Osteoblast (primary cell): ENCODE measurements around the gene SLC1A7. TPM values are rescaled to one million over a fixed set of nuclear protein-coding genes. Genes with fewer than 3 reads are reported as not detected.
A peak's percentile ranks its signal among the peaks of the same experiment; 100 is the strongest.

Experiments used
- DNase-seq: peaks from one replicate; pipeline ENCODE4 v3.0.0; 2011; ENCODE audit warnings: low spot score, mixed read lengths; ENCODE audit not compliant: insufficient read length; ENCODE audit errors: missing footprints
- H2AFZ ChIP-seq: 2 replicates; pipeline ENCODE4 v1.6.0; 2011; ENCODE audit warnings: mild to moderate bottlenecking, low read length
- H3K27ac ChIP-seq: 2 replicates; pipeline ENCODE4 v1.5.1; 2011; ENCODE audit warnings: mild to moderate bottlenecking, low read depth, low read length, moderate library complexity
- H3K27me3 ChIP-seq: 2 replicates; pipeline ENCODE4 v1.6.0; 2012; ENCODE audit warnings: mild to moderate bottlenecking, control low read depth, inconsistent platforms, low read length, moderate library complexity; ENCODE audit not compliant: insufficient read depth
- H3K36me3 ChIP-seq: 2 replicates; pipeline ENCODE4 v1.5.1; 2011; ENCODE audit warnings: mild to moderate bottlenecking, low read length, control low read depth, moderate library complexity; ENCODE audit not compliant: insufficient read depth
- H3K4me1 ChIP-seq: 2 replicates; pipeline ENCODE4 v1.5.1; 2011; ENCODE audit warnings: mild to moderate bottlenecking, low read length, control low read depth, moderate library complexity; ENCODE audit not compliant: insufficient read depth
- H3K4me2 ChIP-seq: 2 replicates; pipeline ENCODE4 v1.6.0; 2011; ENCODE audit warnings: mild to moderate bottlenecking, low read length; ENCODE audit not compliant: insufficient read depth
- H3K4me3 ChIP-seq: fragments of 200-600 bp; sonication (generic); 3 replicates; pipeline ENCODE4 v1.5.1; 2012; ENCODE audit warnings: mild to moderate bottlenecking, low read length, inconsistent platforms; ENCODE audit not compliant: insufficient read depth
- H3K79me2 ChIP-seq: 2 replicates; pipeline ENCODE4 v1.6.0; 2012; ENCODE audit warnings: mild to moderate bottlenecking, low read length, control low read depth, inconsistent platforms; ENCODE audit not compliant: insufficient read depth
- H3K9me3 ChIP-seq: 2 replicates; pipeline ENCODE4 v1.5.1; 2011; ENCODE audit warnings: low read depth, low read length, control low read depth
- H4K20me1 ChIP-seq: 2 replicates; pipeline ENCODE4 v1.6.0; 2012; ENCODE audit warnings: mild to moderate bottlenecking, low read length, control low read depth; ENCODE audit not compliant: insufficient read depth
- CTCF ChIP-seq: IDR thresholded peaks from 2 replicates; pipeline ENCODE4 v1.5.1; 2011; ENCODE audit warnings: mild to moderate bottlenecking, low read depth, low read length, moderate library complexity; ENCODE audit errors: extremely low read depth
- total RNA-seq: library from RNA; depleted of rRNA; stranded (reverse); fragments of >200 nt; gene quantifications from 2 replicates; pipeline ENCODE4 v1.2.3, GENCODE V29; 2012

SLC1A7 gene
- total RNA-seq, 1 donor: 0.36 TPM

- no peak overlapping the region for H2AFZ ChIP-seq
- H3K9me3 ChIP-seq: no peaks in the 10 kb centered on the region
- no peaks in the 10 kb centered on the region for H3K79me2 ChIP-seq
- no peak overlapping the region for H3K4me2 ChIP-seq
- no peaks in the 10 kb centered on the region for H3K27me3 ChIP-seq
- no peak overlapping the region for H3K27ac ChIP-seq
- peaks cover 39% of the 10 kb centered on the region for H3K4me1 ChIP-seq
- H4K20me1 ChIP-seq: no peaks in the 10 kb centered on the region
- no peaks in the 10 kb centered on the region for H3K36me3 ChIP-seq
- TF ChIP-seq CTCF: peak; percentile 23
- no peak overlapping the region for H3K4me3 ChIP-seq
- DNase-seq: no peak
Observed at GRCh38 chr1:53176452-53177208, 34.2 kb upstream of the SLC1A7 start.

GRCh38 chr1:53174971-53175913, 32.8 kb upstream of the SLC1A7 start:
- no peak for TF ChIP-seq CTCF
- no peak overlapping the region for H2AFZ ChIP-seq
- peak overlapping the region; percentile 46 for H3K27ac ChIP-seq
- no peaks in the 10 kb centered on the region for H3K9me3 ChIP-seq
- H3K4me2 ChIP-seq: no peak overlapping the region
- H3K4me1 ChIP-seq: peaks cover 37% of the 10 kb centered on the region
- H3K27me3 ChIP-seq: no peaks in the 10 kb centered on the region
- DNase-seq: peak; percentile 88
- no peaks in the 10 kb centered on the region for H3K36me3 ChIP-seq
- H3K79me2 ChIP-seq: no peaks in the 10 kb centered on the region
- H4K20me1 ChIP-seq: no peaks in the 10 kb centered on the region
- no peak overlapping the region for H3K4me3 ChIP-seq

- peaks cover 28% of the 10 kb centered on the region for H3K4me1 ChIP-seq
- peak overlapping the region; percentile 33 for H3K4me3 ChIP-seq
- H3K9me3 ChIP-seq: no peaks in the 10 kb centered on the region
- DNase-seq: peak; percentile 94
- no peaks in the 10 kb centered on the region for H3K36me3 ChIP-seq
- no peaks in the 10 kb centered on the region for H4K20me1 ChIP-seq
- H2AFZ ChIP-seq: peak overlapping the region; percentile 88
- peak overlapping the region; percentile 14 for H3K27ac ChIP-seq
- peak overlapping the region; percentile 56 for H3K4me2 ChIP-seq
- H3K79me2 ChIP-seq: no peaks in the 10 kb centered on the region
- peak; percentile 62 for TF ChIP-seq CTCF
- no peaks in the 10 kb centered on the region for H3K27me3 ChIP-seq
Observed at GRCh38 chr1:53172426-53173128, 30.1 kb upstream of the SLC1A7 start.
